NB4 (cell line): Measurements from ENCODE around the gene PPP1R12B.
"Not testable (repeated sequence)": the region's sequence is repeated elsewhere in the genome, so short reads cannot be mapped to it uniquely, and the experiment has no call there.

Experiments used
- CTCF ChIP-seq: IDR thresholded peaks from one replicate; pipeline ENCODE4 v1.5.1; 2012; ENCODE audit warnings: low read depth, low read length
- MYC ChIP-seq: IDR thresholded peaks from 2 replicates; pipeline ENCODE4 v1.6.1; 2011; ENCODE audit warnings: low read depth, low read length
- POLR2A ChIP-seq: IDR thresholded peaks from 2 replicates; pipeline ENCODE4 v1.6.1; 2011; ENCODE audit warnings: mild to moderate bottlenecking; ENCODE audit not compliant: insufficient read length; ENCODE audit errors: extremely low read depth

GRCh38 chr1:202430111-202430510, 81.6 kb downstream of the PPP1R12B start:
- TF ChIP-seq CTCF, POLR2A, MYC: not testable (repeated sequence)
